ENCODE data around the gene TMEM97.
"Not testable (repeated sequence)": the region's sequence is repeated elsewhere in the genome, so short reads cannot be mapped to it uniquely, and the experiment has no call there.

The TMEM97 gene

DNA sequence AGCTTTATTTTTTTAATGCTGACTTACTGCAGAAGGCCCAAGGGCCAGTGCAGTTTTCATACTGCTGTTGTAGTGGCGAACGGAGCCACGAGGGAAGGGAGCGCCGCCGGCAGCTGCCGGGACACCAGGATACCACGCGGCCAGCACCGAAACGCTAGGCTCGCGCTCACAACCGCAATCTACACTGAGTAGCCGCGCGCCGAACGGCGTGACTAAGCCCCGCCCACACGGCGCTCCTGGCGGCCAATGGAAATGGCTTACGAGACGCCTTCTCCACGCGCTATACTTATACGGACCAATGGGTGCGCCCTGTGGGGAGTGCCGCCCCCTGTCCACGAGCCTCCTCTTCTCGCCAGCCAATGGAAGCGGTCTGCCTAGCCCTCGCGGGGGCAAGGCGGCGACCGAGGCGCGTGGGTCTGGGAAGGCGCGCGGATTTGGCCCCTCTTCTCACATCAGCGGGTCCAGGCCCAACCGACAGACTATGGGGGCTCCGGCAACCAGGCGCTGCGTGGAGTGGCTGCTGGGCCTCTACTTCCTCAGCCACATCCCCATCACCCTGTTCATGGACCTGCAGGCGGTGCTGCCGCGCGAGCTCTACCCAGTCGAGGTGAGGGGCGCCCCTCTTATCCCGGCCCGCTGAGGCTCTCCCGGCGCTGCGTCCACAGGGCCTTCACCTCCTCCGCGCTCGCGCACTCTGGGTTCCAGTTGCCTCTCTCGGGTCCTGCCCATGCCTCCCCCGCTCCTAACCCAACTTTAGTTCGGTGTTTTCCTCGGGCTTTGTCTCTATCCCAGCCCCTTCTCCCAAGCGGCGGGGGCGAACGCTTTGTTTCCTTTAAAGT, at the start of gene TMEM97:
Gene TMEM97, plus strand, starts transcription at position 442 of the 839 bp plus-strand sequence. Its CDS starts 40 bp downstream, at position 482.
- DNase-seq (ENCODE audit: low read depth), result peak; percentile 84
- TF ChIP-seq, protein P1, sequence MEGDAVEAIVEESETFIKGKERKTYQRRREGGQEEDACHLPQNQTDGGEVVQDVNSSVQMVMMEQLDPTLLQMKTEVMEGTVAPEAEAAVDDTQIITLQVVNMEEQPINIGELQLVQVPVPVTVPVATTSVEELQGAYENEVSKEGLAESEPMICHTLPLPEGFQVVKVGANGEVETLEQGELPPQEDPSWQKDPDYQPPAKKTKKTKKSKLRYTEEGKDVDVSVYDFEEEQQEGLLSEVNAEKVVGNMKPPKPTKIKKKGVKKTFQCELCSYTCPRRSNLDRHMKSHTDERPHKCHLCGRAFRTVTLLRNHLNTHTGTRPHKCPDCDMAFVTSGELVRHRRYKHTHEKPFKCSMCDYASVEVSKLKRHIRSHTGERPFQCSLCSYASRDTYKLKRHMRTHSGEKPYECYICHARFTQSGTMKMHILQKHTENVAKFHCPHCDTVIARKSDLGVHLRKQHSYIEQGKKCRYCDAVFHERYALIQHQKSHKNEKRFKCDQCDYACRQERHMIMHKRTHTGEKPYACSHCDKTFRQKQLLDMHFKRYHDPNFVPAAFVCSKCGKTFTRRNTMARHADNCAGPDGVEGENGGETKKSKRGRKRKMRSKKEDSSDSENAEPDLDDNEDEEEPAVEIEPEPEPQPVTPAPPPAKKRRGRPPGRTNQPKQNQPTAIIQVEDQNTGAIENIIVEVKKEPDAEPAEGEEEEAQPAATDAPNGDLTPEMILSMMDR (IDR thresholded peaks at IDR 0.05; ENCODE audit: control insufficient read depth, insufficient read depth, low read depth, low read length, missing control alignments), result no peak
- peak within 1 kb of the TSS; percentile 64 for H3K4me3 ChIP-seq (ENCODE audit: control insufficient read depth, low read depth, low read length)

DNA sequence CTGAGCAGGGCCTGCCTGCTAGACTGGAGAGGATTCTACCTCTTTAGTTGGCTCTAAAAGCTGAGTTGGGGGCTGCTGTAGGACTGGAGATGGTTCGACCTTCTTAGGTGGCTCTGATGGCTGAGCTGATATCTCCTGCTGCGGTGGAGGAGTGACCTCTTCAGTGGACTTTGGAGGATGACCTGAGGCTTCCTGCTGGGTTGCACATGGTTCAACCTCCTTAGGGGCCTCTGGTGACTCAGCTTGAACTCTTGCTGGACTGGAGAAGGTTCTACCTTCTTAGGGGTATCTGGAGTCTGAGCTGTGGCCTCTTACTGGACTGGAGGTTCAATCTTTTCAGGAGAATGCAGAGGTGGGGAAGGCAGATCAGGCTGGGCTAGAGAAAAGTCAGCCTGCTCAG, 48.9 kb upstream of the TMEM97 start:
- no peak for DNase-seq (ENCODE audit: low read depth)
- no peak overlapping the region for H3K4me3 ChIP-seq (ENCODE audit: control insufficient read depth, low read depth, low read length)
- TF ChIP-seq, protein P1 (IDR thresholded peaks at IDR 0.05; ENCODE audit: control insufficient read depth, insufficient read depth, low read depth, low read length, missing control alignments), result no peak

DNA sequence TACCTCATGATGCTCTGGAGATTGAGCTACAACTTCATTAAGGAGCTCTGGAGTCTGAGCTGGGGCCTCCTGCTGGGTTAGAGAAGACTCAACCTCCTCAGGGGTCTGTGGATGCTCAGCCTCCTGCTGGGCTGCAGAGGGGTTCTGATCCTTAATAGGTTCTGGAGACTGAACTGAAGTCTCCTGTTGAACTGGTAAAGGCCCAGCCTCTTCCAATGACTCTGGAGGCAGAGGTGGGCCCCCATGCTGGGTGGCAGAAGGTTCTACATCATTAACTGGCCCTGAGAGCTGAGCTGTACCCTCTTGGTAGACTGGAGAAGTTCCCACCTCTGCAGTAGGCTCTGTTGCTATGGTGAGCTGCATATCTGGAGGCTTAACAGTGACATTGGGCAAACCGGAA, 48.1 kb upstream of the TMEM97 start:
- TF ChIP-seq, protein P1 (IDR thresholded peaks at IDR 0.05; ENCODE audit: control insufficient read depth, insufficient read depth, low read depth, low read length, missing control alignments), result no peak
- no peak for DNase-seq (ENCODE audit: low read depth)

DNA sequence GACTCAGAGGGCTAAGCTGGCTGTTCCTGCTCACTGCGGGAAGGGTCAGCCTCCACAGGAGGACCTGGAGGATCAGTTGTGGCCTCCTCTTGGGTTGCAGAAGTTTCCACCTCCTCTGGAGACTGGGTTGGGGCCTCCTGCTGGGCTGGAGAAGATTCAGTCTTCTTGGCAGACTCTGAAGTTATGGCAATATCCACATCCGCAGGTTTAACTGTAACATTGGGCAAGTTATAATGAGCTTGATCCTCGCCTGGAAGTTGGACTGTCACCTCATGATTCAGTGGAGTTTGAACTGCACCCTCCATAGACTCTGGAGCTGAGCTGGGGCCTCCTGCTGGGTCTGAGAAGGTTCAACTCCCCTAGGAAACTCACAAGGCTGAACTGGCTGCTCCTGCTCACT, 47.6 kb upstream of the TMEM97 start:
- DNase-seq (ENCODE audit: low read depth), result no peak
- no peak overlapping the region for H3K4me3 ChIP-seq (ENCODE audit: control insufficient read depth, low read depth, low read length)
- TF ChIP-seq, protein P1 (IDR thresholded peaks at IDR 0.05; ENCODE audit: control insufficient read depth, insufficient read depth, low read depth, low read length, missing control alignments), result no peak

More for the DNA sequence above, 48.1 kb upstream of the TMEM97 start:
- H3K4me3 ChIP-seq (ENCODE audit: control insufficient read depth, low read depth, low read length), result no peak overlapping the region

DNA sequence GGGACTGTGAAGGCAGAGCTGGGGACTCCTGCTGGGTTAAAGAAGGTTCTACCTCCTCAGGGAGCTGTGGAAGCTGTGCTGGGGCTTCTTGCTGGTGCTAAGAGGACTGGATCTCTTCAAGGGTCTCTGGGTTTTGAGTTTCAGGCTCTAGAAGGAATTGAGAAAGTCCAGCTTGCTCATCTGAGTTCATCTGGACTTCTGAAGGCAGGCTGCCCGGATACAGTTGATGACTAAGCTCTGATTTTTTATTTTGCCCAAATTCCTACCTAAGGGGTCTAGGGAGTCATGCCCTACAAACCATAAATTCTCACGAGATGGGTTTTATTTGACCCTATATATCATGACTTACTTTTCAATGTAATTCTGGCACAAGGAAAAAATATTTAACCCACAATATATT, 46.8 kb upstream of the TMEM97 start:
- TF ChIP-seq, protein P1 (IDR thresholded peaks at IDR 0.05; ENCODE audit: control insufficient read depth, insufficient read depth, low read depth, low read length, missing control alignments), result no peak
- H3K4me3 ChIP-seq (ENCODE audit: control insufficient read depth, low read depth, low read length), result no peak overlapping the region
- no peak for DNase-seq (ENCODE audit: low read depth)

DNA sequence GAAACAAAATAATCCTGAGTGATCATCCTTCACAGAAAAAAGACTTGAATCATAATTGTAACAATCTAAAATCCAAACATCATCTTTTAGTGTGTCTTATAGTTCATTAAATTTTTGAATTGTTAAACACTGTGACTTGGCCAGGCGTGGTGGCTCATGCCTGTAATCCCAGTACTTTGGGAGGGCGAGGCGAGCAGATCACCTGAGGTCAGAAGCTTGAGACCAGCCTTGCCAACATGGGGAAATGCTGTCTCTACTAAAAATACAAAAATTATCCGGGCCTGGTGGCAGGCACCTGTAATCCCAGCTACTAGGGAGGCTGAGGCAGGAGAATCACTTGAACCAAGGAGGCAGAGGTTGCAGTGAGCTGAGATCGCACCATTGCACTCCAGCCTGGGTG, 45.7 kb upstream of the TMEM97 start:
- not testable (repeated sequence) for DNase-seq (ENCODE audit: low read depth)

DNA sequence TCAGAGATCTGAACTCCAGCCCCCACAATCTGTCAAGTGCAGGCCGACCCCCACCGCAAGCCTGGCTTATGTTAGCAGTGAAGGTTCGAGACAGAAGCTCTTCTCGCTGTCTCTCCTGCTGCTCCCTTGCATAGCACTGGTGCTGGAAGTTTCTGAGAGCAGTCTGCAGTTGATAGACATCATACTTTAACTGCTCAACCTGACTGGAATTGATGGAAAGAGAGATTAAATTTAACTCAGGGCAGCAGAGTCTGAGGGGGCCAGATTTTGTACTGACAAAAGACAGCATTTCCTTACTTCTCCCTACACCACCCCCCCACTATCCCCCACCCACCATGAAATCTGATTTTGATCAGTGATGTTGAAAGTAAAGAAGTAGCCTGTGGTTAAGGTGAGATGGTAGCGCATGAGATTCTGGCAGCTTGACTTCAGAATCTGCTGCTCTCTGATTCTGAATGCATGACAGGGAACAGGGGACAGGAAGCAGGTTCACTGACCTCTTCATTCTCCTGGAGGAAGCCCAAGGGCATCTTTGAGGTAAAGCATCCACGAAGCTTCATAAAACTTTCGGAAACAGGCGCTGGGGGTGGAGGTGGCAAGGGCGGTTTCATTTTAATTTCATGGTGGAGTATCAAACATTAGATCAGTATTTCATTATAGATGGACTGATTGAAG, 44.3 kb upstream of the TMEM97 start:
- no peak for DNase-seq (ENCODE audit: low read depth)
- H3K4me3 ChIP-seq (ENCODE audit: control insufficient read depth, low read depth, low read length), result no peak overlapping the region
- TF ChIP-seq, protein P1 (IDR thresholded peaks at IDR 0.05; ENCODE audit: control insufficient read depth, insufficient read depth, low read depth, low read length, missing control alignments), result no peak

More for the DNA sequence above, 45.7 kb upstream of the TMEM97 start:
- H3K4me3 ChIP-seq (ENCODE audit: control insufficient read depth, low read depth, low read length), result not testable (repeated sequence)

Data from AG09309 (cell line).